Upper lobe of left lung (tissue), 4 donors: Measurements from ENCODE around the gene NECAB3.

ENCODE experiments used
- POLR2AphosphoS5 ChIP-seq, 2 donors: sonication (generic); formaldehyde crosslinking; IDR thresholded peaks; one replicate each; pipeline ENCODE4 v1.5.1; 2017; ENCODE audit warnings: antibody characterized with exemption in 2 of 2
- TF ChIP-seq, protein P1 (sequence below), 6 experiments: fragments of 450-650 bp in 4 of 6; fragments of 200-600 bp in 2 of 6; sonication (generic) in 2 of 6; IDR thresholded peaks; one replicate each; pipeline ENCODE4 v1.5.1; 2016 to 2019; ENCODE audit warnings: antibody characterized with exemption in 6 of 6

DNA sequence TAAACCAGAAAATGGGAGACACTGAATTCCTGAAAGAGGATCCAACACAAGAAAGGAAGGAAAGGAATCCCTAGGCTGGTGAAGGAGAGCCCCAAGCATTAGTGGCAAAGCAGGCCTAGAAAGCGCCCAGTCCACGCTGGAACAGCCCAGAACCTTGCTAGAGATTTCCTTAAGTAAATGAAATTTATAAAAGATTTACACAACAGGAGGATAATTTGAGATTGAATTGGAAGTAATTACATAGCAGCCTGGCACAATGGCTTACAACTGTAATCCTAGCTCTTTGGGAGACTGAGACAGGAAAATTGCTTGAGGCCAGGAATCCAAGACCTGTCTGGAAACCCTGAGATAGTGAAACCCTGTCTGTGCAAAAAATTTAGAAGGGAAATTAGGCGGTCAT is 38.9 kb downstream of the NECAB3 start:
- TF ChIP-seq, protein P1, sequence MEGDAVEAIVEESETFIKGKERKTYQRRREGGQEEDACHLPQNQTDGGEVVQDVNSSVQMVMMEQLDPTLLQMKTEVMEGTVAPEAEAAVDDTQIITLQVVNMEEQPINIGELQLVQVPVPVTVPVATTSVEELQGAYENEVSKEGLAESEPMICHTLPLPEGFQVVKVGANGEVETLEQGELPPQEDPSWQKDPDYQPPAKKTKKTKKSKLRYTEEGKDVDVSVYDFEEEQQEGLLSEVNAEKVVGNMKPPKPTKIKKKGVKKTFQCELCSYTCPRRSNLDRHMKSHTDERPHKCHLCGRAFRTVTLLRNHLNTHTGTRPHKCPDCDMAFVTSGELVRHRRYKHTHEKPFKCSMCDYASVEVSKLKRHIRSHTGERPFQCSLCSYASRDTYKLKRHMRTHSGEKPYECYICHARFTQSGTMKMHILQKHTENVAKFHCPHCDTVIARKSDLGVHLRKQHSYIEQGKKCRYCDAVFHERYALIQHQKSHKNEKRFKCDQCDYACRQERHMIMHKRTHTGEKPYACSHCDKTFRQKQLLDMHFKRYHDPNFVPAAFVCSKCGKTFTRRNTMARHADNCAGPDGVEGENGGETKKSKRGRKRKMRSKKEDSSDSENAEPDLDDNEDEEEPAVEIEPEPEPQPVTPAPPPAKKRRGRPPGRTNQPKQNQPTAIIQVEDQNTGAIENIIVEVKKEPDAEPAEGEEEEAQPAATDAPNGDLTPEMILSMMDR (IDR thresholded peaks at IDR 0.05): no peak
- no peak for TF ChIP-seq POLR2AphosphoS5 (IDR thresholded peaks at IDR 0.05)
